RCC 7860 (cell line): Measurements from ENCODE around the gene FRMPD1.

ENCODE experiments used
- DNase-seq: peaks from one replicate; pipeline ENCODE4 v3.0.0-alpha.2; 2015; ENCODE audit warnings: low spot score
- FAIRE-seq: peaks from 2 replicates; lab custom pipeline; 2012; peaks lifted over from hg19 to GRCh38; lab: Jason Lieb, UNC

FRMPD1 gene

DNA sequence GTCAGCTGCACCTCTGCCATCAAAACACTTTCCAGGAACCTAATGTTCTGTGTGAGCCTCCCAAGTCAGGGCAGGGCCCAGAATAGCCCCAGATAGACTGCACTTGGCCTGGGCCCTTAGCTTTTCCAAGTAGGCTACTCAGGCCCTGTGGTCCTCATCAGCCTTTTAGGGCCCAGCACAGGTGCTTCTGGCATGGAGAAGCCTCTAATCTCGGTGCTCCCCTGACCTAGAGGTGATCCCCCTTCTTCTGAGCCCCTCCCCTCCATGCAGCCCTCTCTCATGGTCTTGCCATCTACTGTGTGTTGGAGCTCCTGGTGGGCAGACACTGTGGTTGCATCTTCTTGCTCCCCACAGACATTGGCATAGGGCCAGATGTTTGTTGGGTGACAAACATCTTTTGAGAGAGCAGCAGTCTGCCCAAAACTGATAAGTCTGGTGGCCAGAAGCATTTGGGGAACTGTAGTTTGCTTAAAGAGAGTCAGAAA is 28.1 kb downstream of the FRMPD1 start:
- DNase-seq (no peak), FAIRE-seq (no peak)

DNA sequence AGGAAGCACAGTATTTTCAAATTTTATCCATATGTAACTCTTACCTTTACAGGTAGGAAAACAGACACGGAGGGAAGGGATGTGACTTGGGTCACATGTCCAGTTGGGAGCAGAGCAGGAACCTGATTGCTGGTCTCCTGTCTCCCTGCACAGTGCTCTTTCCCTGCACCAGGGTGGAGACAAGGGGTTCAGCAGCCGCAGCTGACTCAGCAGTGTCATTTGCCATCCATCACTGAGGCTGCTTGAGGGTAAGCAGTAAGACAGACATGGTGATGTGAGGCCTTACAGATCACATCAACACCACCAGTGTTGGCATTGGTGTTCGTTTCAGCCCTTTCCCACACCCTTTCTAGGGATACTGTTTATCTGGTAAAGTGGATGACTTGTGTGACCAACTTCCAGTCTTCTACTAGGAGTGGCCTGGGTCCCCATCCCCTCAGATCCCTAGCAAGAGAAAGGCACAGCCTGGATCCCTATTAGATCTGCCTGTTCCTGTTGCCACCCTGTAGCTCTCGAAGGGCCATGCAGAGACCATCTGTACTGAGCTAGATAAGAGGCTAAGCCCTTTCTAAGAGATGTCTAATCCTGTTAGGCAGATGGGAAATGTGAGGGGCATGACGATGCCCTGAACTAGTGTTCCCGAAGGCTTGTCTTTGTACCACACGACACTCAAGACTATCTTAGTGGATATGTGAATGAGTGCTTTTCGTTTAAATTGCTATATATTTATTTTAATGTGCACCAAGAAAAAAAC is 29.1 kb downstream of the FRMPD1 start:
- no peak for FAIRE-seq

DNA sequence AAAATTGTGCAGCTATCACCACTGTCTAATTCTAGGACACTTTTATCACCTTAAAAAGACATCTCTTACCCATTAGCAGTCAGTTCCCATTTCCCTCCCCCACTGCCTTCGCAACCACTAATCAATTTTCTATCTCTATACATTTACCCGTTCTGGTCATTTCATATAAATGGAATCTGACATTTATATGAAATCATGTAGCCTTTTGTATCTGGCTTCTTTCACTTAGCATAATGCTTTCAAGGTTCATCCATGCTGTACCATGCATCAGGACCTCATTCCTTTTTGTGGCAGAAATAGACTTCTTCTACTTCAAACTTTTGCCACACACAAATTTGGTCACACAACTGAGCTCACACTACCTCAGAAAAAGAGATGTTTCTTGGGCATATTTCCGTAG is 32.2 kb downstream of the FRMPD1 start:
- FAIRE-seq (no peak), DNase-seq (no peak)

More for the DNA sequence above, 29.1 kb downstream of the FRMPD1 start:
- DNase-seq: no peak

DNA sequence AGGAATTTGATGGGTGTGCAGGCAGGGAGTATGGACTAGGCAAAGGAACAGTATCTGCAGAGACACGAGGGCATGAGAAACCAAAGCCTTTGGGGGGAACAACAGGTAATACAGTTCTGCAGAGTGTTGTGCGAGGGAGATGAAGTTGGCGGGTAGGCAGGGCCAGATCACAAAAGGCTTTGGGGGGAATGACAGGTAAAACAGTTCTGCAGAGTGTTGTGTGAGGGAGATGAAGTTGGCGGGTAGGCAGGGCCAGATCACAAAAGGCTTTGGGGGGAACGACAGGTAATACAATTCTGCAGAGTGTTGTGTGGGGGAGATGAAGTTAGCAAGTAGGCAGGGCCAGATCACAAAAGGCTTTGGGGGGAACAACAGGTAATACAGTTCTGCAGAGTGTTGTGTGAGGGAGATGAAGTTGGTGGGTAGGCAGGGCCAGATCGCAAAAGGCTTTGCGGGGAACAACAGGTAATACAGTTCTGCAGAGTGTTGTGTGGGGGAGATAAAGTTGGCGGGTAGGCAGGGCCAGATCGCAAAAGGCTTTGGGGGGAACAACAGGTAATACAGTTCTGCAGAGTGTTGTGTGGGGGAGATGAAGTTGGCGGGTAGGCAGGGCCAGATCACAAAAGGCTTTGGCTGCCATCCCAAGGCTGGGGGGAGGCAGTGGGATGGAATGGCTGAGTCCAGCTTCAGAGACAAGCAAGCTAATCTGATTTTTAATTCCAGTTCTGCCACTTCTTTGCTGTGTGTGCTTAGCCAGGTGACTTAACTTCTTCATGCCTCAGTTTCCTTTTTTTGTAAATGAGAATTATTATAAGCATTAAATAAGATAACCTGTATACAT is 33.0 kb downstream of the FRMPD1 start:
- DNase-seq (no peak), FAIRE-seq (no peak)

DNA sequence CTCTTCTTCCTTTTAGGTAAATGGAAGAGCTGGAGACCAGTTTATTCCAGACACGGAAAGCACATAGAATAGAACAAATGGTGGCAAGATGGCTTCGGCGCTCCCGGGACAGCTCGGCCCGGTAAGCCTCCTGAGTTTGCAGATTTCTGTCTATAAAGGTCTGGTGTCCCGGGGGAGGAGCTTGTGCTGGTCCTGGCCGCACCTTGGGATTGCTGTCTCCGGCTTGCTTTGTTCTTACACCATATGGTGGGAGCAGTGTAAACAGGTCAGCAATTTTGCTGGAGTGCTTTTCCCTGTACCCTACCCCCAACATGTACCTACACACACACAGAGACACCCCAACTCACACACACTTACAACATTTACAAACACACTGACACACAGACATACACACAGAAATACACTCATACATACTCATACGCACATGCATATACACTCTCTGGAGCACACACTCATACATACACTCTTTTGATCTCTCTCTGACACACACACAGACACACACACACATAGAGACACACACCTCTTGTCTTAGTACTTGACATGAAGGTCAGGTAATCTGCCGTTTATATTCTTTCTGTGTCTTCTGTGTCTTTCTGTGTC is 42.0 kb downstream of the FRMPD1 start:
- DNase-seq (no peak), FAIRE-seq (no peak)

DNA sequence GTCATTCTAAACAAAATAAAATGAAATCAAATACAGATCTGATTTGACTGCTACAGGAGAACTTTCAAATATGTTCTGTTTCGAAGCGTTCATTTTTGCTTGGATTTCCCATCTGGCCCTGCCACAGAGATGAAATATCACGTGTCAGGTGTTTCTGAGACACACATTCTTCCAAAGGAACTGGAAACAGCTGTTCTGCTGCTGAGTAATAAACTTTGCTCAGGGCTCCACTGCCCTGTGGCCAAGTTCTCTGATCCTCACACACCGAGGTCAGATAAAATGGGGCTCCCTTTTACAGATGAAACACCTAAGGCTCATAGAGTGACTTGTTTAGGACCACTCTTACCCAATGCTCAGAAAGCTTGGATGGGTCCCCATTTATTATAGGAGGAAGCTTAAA is 42.5 kb downstream of the FRMPD1 start:
- no peak for DNase-seq
- no peak for FAIRE-seq

DNA sequence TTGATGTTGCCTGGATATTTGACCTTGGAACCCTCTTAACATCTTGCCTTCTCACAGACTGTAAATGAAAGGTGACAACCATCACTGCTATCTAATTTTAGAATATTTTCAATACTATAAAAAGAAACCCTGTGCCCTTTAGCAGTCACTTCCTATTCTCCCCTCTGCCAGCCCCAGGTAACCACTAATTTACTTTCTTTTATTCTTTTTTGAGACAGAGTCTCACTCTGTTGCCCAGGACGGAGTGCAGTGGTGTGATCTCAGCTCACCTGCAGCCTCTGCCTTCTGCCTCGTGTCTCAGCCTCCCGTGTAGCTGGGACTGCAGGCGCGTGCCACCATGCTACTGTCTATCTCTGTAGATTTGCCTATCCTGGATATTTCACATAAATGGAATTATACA is 43.6 kb downstream of the FRMPD1 start:
- FAIRE-seq (no peak), DNase-seq (no peak)

DNA sequence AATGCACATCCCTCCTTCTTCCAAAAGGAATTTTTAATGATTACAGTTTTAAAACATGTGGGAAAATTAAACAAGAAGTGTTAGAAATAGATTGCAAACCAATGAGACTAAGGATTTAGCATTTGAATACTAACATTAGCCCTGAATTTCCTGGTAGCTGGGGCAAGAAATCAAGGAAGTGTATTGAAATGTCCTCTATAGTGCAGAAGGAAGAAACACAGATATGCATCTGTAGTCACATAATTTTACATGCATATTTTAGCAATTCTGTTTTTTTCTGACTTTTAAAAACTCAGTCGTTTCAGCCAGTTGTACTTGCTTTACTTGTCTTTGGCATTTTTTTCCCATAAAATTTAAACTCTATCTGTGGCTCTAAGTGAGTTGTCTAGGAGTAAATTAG is 45.8 kb downstream of the FRMPD1 start:
- FAIRE-seq (no peak), DNase-seq (no peak)

DNA sequence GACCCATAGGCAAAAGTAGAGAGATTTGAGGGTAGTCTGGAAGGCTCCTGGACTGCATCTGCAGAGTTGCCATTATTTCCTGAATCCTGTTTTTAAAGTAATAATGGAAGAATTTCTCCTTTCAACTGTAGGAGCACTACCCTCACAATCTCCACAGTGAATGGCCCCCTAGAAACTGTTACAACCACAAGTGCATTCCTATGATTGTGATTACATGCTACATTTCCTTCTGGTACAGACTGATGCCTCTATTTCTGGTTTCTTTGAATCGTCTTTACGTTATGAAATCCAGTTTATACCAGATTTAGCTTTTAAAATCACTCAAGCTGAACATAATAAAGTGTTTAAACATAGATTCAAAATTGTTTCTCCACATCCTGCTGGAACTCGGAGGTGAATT is 49.4 kb downstream of the FRMPD1 start:
- DNase-seq: no peak
- no peak for FAIRE-seq

DNA sequence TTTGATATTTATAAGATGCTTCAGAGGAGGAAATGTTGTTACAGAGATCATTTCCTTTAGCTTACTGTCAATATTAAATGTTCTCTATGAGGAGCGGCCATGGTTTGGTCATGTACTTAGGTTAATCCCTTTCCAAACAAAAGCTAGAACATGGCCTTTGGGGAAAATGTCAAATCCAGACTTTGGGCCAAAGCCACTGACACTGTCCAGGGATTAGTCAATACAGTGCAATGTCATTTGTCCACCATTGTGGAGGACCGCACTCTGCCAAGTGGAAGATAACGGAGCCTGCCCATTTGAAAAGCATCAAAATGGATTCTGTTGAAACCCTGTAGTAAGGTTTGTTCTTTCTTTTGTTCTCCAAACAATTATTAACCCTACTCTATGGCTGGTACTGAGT is 50.1 kb downstream of the FRMPD1 start:
- DNase-seq (no peak), FAIRE-seq (no peak)

DNA sequence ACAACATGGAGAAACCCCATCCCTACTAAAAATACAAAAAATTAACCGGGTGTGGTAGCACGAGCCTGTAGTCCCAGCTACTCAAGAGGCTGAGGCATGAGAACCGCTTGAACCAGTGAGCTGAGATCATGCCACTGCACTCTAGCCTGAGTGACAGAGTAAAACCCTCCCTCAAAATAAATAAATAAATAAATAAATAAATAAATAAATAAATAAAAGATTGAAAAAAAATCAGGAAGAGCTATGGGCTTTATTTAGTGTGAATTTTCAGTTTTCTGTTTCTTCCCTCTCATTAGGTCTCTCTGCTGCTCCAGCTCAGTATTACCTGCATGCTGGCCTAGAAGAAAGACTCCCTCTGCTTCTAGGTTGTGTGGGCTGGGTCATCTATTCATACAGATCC is 55.0 kb downstream of the FRMPD1 start:
- DNase-seq: no peak

DNA sequence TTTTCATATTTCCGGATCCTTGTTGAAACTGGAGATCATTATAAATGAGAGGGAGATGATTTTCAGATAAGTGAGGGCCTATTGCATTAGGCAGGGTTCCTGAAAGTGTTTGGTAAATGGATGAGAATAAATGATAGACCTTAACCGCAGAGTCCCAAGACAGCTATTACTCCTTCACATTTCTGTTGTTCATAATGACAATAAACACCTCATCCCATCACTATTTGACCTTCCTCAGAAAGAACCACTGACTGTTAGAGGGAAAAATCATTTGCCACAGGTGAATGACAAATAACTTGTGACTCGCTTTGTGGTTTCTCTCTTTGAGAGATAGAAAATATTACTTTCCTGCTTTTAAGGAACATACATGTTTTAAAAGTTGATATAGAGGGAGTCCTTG is 55.5 kb downstream of the FRMPD1 start:
- peak; percentile 34 for FAIRE-seq
- DNase-seq: peak; percentile 38

More for the DNA sequence above, 55.0 kb downstream of the FRMPD1 start:
- no peak for FAIRE-seq

DNA sequence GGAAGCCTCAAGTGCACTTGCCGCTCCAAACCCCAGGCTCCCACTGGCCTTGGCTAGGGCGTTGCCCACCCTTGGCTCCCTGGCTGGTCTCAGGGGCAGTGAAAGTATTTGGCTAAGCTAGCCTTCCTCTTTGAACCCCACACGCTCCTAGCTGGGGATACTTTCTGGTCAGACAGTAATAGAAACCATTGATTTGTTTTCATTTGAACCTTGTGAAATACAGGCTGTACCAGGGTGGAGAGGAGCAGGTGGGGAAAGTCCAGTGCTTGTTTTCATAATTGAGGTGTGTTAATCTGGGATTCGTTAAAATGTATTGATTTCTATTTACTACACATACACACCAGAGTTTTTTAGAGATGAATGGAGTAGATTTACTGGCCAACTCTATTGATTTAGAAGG is 57.0 kb downstream of the FRMPD1 start:
- DNase-seq (no peak), FAIRE-seq (no peak)

DNA sequence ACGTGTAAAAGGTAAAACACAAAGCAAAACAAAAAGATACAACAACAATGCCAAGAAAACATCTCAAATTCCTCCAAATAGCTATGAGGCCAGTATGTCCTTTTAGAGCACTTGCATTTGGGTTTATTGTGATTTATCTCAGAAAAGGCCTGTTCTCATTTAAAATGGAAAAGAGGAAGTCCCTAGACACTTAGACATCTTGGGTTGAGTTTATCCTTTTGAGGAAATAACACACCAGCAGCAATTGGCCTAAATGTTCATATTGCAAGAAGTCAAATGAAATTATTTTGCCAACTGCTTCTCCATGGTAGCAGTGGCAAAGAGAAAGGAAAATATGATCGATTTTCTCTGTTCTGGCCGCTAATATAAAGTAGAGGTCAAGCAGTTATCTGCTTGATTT is 59.3 kb downstream of the FRMPD1 start:
- FAIRE-seq: no peak

DNA sequence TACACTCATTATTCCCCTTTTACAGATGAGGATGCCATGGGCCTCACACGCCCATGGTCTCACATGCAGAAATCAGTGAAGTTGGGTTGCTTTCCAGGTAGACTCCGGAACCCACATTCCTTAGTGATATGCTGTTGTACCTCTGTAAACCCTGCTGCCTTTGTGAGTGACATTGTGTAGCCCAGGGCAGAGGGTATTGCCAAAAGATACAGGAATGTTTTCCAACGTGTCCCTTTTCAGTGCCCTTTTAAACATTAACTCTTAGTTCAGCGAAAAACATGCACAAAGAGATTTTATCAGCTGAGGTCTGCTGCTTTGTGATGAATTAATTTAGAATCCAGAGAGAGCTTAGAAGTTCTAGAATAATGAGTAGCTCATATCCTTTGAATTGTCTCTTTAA is 64.5 kb downstream of the FRMPD1 start:
- FAIRE-seq (no peak), DNase-seq (peak; percentile 17)

More for the DNA sequence above, 59.3 kb downstream of the FRMPD1 start:
- no peak for DNase-seq

DNA sequence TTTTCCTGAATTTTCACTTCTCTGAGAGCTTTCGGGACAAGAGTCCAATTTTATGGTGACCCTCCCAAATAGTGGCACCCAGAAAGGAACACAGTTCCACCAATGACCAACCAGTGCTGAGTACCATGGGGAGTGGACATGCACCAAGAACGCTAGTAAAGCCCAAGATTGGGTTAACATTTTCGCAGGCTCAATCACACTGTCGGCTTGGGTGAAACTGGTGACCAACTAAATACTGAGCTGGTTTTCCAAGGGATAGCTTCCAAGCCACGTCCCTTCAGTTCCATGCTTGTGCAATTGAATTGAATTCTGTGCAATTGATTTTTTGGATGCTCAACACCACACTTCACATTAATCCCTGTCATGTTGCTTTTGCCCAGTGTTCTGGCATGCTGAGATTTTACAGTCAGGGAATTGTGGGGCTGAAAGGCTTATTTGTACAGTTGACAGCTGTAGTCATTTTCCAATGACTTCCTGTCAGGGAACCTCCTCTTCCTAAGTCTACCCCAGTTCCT is 65.3 kb downstream of the FRMPD1 start:
- DNase-seq (no peak), FAIRE-seq (no peak)

DNA sequence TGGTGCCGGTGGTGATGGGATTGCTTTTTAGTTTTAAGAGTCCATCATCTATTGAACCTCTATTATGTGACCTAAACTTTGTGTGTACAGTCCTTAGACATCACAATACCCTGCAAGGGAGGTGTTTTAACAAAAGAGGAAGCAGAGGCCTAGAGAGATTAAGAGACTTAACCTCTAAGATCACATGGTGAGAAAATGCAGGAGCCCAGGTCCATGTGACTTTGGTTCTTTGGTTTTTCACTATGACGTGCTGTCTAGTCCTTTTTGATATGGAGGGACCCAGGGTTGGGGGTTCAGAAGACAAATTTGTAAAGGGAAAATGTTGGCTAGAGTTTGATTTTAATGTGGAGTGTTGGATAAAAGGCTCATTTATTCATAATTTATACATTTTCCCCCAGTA is 68.8 kb downstream of the FRMPD1 start:
- no peak for DNase-seq
- FAIRE-seq: no peak

DNA sequence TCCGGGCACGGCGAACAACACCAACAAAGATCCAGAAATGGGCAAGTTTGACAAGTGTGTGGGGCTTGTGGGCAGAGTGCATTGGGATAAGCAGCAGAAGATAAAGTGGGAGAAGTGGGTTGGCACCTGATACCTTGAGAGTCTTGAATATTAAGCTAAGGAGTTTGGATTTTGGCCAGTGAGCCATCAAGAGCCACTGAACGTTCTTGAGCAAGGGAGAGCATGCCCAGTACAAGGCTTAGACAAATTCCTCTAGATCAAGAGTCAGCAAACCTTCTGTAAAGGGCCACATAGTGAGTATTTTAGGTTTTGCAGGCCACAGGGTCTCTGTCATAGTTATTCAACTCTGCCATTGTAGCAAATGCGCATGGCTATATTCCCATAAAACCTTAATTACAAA is 76.3 kb downstream of the FRMPD1 start:
- FAIRE-seq: no peak

DNA sequence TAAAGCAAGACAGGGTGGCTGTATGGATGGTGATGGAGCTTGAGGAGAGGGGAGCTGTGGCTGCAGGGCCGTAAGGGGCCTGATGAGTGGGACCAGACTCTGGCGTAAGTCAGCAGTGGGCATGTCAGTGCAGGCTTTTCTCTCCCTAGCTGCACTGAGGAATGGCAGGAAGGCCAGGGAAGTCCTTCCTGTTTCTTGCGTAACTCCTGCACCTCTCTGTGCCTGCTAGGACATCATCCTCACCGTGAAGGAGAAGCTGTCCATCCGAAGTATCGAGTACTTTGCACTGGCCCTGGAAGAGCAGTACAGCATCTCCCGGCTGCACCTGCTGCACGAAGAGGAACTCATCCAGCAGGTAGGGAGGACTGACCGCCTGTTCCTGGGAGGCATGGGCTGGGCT is 78.7 kb downstream of the FRMPD1 start:
- no peak for FAIRE-seq

More for the DNA sequence above, 76.3 kb downstream of the FRMPD1 start:
- DNase-seq: no peak

DNA sequence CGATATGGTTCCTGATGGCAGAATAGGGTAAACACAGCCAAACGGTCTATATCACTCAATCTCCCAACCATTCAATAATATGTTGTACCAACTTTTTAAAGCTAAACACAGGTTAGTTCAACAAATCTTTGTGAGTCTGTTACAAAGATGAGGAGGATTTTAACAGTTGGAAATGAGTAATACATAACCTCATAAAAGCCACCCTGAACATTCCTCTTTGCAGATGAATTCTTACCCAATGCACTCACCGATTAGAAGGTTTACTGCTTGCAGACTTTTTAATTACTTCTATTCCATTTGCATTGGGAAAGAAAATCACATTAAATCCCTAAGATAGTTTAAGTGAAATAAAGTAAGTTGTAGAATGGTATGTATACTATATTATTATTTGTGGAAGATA is 79.5 kb downstream of the FRMPD1 start:
- no peak for DNase-seq
- FAIRE-seq: no peak

More for the DNA sequence above, 78.7 kb downstream of the FRMPD1 start:
- DNase-seq: no peak

DNA sequence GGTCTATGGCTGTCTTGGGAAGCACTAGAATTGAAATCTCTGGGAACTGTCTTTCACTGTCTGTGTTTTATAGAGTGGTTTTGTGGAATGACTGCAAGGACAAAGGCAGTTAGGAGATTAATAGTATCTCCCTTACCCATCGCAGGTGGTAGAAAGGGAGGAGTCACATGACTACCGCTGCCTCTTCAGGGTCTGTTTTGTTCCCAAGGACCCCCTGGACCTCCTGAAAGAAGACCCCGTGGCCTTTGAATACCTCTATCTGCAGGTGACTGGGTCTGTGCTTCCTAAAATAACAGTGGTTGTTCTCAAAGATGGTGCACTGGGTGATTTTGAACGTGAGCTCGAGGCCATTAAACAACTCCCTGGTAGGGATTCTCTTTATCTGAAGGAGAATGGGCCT is 80.1 kb downstream of the FRMPD1 start:
- FAIRE-seq: no peak

More for the DNA sequence above, 80.1 kb downstream of the FRMPD1 start:
- DNase-seq: no peak
